HepG2 (cell line): ENCODE data around the gene CDC25C. TPM values are rescaled to one million over a fixed set of nuclear protein-coding genes. Genes with fewer than 3 reads are reported as not detected.
A peak's percentile ranks its signal among the peaks of the same experiment; 100 is the strongest.

ENCODE experiments used
- ISL2 ChIP-seq: sonication (generic); formaldehyde crosslinking; IDR thresholded peaks from 2 replicates; pipeline ENCODE4 v1.5.0; 2020; ENCODE audit warnings: missing genetic modification reagents
- KLF11 ChIP-seq: IDR thresholded peaks from 2 replicates; pipeline ENCODE4 v1.6.1; 2016; ENCODE audit warnings: missing compliant biosample characterization
- TBX2 ChIP-seq: sonication (generic); formaldehyde crosslinking; IDR thresholded peaks from 2 replicates; pipeline ENCODE4 v1.5.0; 2020; ENCODE audit warnings: missing genetic modification reagents, mild to moderate bottlenecking, borderline replicate concordance
- ZNF232 ChIP-seq: sonication (generic); formaldehyde crosslinking; IDR thresholded peaks from 2 replicates; pipeline ENCODE4 v1.4.0; 2020; ENCODE audit warnings: missing genetic modification reagents, borderline replicate concordance
- ZNF367 ChIP-seq: sonication (generic); formaldehyde crosslinking; IDR thresholded peaks from 2 replicates; pipeline ENCODE4 v1.4.0; 2020; ENCODE audit warnings: missing genetic modification reagents, borderline replicate concordance
- ZNF501 ChIP-seq: sonication (generic); formaldehyde crosslinking; IDR thresholded peaks from 2 replicates; pipeline ENCODE4 v1.5.1; 2020; ENCODE audit warnings: mild to moderate bottlenecking, moderate library complexity, missing genetic modification reagents
- ZNF546 ChIP-seq: sonication (generic); formaldehyde crosslinking; conservative IDR thresholded peaks from 2 replicates; pipeline ENCODE4 v1.8.1; 2023; ENCODE audit warnings: mild to moderate bottlenecking, missing genetic modification reagents
- ZNF660 ChIP-seq: sonication (generic); formaldehyde crosslinking; IDR thresholded peaks from 2 replicates; pipeline ENCODE4 v1.5.1; 2020; ENCODE audit warnings: mild to moderate bottlenecking, low read depth, missing genetic modification reagents, borderline replicate concordance
- polyA plus RNA-seq, 8 experiments: library from polyadenylated mRNA; depleted of rRNA in 3 of 8; stranded (reverse) in 7 of 8; unstranded in 1 of 8; fragments of >200 nt; fragmentation: Illumina TruSeq in 4 of 8; extraction: Trizol in 4 of 8; gene quantifications; 2 replicates each; pipeline versions ENCODE4 v1.2.1 to v1.2.3, GENCODE V29; 2011 to 2016; ENCODE audit warnings: low read depth in 4 of 8, missing spikeins in 1 of 8, mixed read lengths in 1 of 8; ENCODE audit not compliant: insufficient read depth in 1 of 8
- total RNA-seq, 5 experiments: library from RNA; depleted of rRNA; stranded (reverse); fragments of >200 nt; fragmentation: Illumina TruSeq; extraction: Trizol; gene quantifications; 2 replicates each; pipeline ENCODE4 v1.2.3, GENCODE V29; 2016; ENCODE audit warnings: low read depth in 1 of 5
- TF ChIP-seq, protein P1 (sequence below): sonication (generic); formaldehyde crosslinking; IDR thresholded peaks from 2 replicates; pipeline ENCODE4 v1.4.0; 2020; ENCODE audit warnings: missing genetic modification reagents
- TF ChIP-seq, protein P2 (sequence below): sonication (generic); formaldehyde crosslinking; IDR thresholded peaks from 2 replicates; pipeline ENCODE4 v1.4.0; 2020; ENCODE audit warnings: mild to moderate bottlenecking, missing genetic modification reagents
- TF ChIP-seq, protein P3 (sequence below): IDR thresholded peaks from 2 replicates; pipeline ENCODE4 v1.6.1; 2016; ENCODE audit warnings: low read depth, borderline replicate concordance
- TF ChIP-seq, protein P4 (sequence below): sonication (generic); formaldehyde crosslinking; IDR thresholded peaks from 2 replicates; pipeline ENCODE4 v1.8.0; 2022; ENCODE audit warnings: missing genetic modification reagents, mild to moderate bottlenecking, inconsistent platforms, borderline replicate concordance
- TF ChIP-seq, protein P5 (sequence below): sonication (generic); formaldehyde crosslinking; IDR thresholded peaks from 2 replicates; pipeline ENCODE4 v1.5.0; 2020; ENCODE audit warnings: mild to moderate bottlenecking, missing genetic modification reagents

CDC25C gene
- total and polyA plus RNA-seq, 2 of the 13 experiments (the other 11 are each of a cell fraction or from before 2014, with no cell fraction given), result 17.7 to 27.6 TPM

DNA sequence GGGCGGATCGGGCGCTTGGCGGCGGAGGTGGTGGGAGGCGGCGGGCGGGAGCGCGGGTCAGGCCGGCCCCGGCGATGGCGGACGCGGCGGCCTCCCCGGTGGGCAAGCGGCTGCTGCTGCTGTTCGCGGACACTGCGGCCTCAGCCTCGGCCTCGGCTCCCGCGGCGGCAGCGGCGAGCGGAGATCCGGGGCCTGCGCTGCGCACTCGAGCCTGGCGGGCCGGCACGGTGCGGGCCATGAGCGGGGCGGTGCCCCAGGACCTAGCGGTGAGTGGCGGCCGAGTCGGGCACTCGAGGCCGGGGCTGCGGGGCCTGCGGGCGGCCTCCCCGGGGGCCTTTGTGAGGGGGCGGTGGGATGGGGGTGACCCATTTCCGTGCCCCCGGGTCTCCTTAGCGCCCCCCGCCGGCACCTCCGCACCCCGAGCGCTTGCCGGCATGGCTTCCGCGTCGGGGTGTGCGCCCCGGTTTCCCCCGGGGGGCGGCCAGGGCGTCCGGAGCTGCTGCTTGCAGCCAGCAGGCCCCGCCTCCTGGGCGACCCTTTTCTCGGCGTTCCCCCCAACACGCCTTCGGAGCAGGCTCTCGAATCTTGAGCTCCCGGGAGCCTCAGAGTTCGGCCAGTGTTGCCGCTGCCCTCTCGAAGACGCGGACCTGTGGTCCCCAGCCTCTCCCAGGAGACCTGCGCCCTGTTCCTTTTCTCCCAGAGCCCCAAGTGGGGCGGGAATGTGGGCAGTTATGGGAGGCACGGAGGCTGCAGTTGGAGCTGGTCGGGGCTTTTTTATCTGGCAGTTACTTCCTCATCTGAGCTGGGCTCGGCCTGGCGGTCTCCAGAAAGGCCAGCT lies 21.3 kb upstream of the CDC25C start (continued):
- TF ChIP-seq, protein P1, sequence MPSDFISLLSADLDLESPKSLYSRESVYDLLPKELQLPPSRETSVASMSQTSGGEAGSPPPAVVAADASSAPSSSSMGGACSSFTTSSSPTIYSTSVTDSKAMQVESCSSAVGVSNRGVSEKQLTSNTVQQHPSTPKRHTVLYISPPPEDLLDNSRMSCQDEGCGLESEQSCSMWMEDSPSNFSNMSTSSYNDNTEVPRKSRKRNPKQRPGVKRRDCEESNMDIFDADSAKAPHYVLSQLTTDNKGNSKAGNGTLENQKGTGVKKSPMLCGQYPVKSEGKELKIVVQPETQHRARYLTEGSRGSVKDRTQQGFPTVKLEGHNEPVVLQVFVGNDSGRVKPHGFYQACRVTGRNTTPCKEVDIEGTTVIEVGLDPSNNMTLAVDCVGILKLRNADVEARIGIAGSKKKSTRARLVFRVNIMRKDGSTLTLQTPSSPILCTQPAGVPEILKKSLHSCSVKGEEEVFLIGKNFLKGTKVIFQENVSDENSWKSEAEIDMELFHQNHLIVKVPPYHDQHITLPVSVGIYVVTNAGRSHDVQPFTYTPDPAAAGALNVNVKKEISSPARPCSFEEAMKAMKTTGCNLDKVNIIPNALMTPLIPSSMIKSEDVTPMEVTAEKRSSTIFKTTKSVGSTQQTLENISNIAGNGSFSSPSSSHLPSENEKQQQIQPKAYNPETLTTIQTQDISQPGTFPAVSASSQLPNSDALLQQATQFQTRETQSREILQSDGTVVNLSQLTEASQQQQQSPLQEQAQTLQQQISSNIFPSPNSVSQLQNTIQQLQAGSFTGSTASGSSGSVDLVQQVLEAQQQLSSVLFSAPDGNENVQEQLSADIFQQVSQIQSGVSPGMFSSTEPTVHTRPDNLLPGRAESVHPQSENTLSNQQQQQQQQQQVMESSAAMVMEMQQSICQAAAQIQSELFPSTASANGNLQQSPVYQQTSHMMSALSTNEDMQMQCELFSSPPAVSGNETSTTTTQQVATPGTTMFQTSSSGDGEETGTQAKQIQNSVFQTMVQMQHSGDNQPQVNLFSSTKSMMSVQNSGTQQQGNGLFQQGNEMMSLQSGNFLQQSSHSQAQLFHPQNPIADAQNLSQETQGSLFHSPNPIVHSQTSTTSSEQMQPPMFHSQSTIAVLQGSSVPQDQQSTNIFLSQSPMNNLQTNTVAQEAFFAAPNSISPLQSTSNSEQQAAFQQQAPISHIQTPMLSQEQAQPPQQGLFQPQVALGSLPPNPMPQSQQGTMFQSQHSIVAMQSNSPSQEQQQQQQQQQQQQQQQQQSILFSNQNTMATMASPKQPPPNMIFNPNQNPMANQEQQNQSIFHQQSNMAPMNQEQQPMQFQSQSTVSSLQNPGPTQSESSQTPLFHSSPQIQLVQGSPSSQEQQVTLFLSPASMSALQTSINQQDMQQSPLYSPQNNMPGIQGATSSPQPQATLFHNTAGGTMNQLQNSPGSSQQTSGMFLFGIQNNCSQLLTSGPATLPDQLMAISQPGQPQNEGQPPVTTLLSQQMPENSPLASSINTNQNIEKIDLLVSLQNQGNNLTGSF (CRISPR knock-in tag), result no peak
- TF ChIP-seq ZNF232 (CRISPR knock-in tag), result peak; percentile 41; the same call in 1 of the 2 replicates
- TF ChIP-seq, protein P2, sequence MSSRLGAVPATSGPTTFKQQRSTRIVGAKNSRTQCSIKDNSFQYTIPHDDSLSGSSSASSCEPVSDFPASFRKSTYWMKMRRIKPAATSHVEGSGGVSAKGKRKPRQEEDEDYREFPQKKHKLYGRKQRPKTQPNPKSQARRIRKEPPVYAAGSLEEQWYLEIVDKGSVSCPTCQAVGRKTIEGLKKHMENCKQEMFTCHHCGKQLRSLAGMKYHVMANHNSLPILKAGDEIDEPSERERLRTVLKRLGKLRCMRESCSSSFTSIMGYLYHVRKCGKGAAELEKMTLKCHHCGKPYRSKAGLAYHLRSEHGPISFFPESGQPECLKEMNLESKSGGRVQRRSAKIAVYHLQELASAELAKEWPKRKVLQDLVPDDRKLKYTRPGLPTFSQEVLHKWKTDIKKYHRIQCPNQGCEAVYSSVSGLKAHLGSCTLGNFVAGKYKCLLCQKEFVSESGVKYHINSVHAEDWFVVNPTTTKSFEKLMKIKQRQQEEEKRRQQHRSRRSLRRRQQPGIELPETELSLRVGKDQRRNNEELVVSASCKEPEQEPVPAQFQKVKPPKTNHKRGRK (CRISPR knock-in tag), result no peak
- TF ChIP-seq, protein P3, sequence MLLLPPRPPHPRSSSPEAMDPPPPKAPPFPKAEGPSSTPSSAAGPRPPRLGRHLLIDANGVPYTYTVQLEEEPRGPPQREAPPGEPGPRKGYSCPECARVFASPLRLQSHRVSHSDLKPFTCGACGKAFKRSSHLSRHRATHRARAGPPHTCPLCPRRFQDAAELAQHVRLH (CRISPR knock-in tag), result no peak
- TF ChIP-seq ZNF660 (CRISPR knock-in tag), result no peak
- 0 out of 2 replicates have a peak, but pooled peaks have one; percentile 12 for TF ChIP-seq ISL2
- TF ChIP-seq ZNF501 (CRISPR knock-in tag), result peak; percentile 80
- TF ChIP-seq, protein P4, sequence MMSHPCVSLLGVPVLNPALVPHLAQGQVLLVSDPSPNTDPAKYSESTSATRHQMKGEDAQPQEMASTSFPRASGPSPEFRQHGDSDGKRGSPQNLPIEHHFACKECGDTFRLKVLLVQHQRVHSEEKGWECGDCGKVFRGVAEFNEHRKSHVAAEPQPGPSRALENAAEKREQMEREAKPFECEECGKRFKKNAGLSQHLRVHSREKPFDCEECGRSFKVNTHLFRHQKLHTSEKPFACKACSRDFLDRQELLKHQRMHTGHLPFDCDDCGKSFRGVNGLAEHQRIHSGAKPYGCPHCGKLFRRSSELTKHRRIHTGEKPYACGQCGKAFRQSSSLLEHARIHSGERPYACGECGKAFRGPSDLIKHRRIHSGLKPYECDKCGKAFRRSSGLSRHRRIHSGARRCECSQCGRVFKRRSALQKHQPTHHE (CRISPR knock-in tag), result no peak; the same call in 1 of the 2 replicates
- TF ChIP-seq TBX2 (CRISPR knock-in tag), result no peak; the same call in 1 of the 2 replicates
- TF ChIP-seq ZNF367 (CRISPR knock-in tag), result no peak
- TF ChIP-seq, protein P5, sequence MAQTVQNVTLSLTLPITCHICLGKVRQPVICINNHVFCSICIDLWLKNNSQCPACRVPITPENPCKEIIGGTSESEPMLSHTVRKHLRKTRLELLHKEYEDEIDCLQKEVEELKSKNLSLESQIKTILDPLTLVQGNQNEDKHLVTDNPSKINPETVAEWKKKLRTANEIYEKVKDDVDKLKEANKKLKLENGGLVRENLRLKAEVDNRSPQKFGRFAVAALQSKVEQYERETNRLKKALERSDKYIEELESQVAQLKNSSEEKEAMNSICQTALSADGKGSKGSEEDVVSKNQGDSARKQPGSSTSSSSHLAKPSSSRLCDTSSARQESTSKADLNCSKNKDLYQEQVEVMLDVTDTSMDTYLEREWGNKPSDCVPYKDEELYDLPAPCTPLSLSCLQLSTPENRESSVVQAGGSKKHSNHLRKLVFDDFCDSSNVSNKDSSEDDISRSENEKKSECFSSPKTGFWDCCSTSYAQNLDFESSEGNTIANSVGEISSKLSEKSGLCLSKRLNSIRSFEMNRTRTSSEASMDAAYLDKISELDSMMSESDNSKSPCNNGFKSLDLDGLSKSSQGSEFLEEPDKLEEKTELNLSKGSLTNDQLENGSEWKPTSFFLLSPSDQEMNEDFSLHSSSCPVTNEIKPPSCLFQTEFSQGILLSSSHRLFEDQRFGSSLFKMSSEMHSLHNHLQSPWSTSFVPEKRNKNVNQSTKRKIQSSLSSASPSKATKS, result no peak
- no peak for TF ChIP-seq KLF11
- TF ChIP-seq ZNF546 (CRISPR knock-in tag), result no peak
